ENCODE data around the gene PPP3R1.

Gene PPP3R1

DNA sequence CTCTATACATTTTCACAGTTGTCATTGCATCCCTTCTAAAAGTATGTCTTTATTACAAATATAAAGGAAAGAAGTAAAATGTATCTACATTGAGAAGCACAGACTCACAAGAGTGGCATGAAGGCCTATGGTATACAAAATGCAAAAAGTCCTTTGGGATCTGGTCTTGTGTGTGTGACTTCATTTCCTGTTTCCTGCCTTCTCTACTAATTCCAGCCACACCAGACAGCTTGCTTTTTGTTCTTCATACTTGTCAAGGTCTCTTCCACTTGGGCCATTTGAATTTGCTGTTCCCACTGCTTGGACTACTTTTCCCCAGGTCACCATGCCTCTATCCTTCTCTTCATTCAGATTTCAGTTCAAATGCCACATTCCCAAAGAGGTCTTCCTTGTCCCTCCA is 101.3 kb downstream of the PPP3R1 start:
- DNase-seq (ENCODE audit: low spot score): no peak

DNA sequence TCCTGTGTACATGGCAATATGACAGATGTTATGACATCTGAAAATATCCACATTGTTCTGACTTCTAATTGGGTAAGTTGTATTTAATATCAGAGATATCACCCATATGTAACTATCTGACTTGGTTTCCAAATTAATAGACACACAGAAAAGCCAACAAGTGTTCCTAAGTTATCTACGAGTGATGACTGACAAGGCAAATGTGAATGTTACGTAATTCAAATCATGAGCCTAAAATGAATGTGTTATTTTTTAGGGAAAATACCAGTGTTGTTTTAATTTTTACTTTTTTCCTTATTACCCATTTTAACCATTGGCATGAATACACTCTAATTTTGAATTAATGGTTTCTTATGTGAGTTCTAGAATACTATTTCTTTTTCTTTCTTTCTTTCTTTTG is 110.5 kb downstream of the PPP3R1 start:
- no peak for DNase-seq (ENCODE audit: low spot score)

DNA sequence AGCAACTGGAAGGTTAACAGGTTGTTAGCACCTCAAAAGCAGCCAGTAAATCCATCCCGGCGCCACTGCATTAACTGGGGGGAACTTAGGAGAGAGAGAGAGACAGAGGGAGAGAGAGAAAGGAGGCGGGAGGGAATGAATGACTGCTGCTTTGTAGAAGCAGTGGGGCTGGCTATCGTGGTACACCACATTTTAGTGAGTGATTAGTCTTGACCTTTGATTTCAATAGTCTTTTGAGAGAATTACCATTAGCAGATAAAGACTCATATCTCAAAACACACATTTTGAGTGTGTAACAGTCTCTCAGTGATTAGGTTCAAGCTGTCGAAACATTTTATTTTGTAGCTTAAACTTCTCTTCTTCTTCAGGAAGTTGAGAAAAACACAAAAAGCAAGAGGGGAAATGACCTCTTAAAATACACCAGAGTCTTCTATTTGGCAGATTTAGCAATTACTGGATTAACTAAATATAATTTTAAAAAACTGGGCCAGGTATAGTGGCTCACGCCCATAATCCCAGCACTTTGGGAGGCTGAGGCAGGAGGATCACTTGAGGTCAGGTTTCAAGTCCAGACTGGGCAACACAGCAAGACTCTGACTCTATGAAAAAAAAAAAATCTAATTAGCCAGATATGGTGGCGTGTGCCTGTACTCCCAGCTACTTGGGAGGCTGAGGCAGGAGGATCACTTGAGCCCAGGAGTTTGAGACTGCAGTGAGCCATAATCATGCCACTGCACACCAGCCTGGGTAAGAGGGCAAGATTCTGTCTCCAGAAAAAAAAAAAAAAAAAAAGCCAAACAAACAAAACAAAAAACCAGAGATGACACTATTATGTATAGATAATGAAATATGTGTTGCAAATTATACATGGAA is 116.6 kb downstream of the PPP3R1 start:
- DNase-seq (ENCODE audit: low spot score): no peak

DNA sequence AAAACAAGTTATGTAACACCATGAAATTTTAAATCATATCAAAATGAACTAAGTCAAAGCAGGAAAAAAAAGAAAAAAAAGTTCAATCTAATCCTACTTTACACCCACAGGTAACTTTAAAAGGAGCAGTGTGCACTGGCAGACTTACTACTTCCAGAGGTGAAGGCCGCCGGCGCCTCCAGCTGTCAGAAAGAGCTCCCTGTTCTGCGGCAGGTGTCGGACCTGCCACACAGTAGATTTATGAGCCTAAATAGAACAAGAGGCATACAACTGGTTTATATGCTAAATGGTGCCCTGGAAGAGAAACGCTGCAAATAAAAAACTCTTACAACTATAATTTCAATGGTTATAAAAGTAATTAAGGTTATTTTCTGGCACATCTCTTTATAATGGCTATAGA is 117.8 kb downstream of the PPP3R1 start:
- no peak for DNase-seq (ENCODE audit: low spot score)

DNA sequence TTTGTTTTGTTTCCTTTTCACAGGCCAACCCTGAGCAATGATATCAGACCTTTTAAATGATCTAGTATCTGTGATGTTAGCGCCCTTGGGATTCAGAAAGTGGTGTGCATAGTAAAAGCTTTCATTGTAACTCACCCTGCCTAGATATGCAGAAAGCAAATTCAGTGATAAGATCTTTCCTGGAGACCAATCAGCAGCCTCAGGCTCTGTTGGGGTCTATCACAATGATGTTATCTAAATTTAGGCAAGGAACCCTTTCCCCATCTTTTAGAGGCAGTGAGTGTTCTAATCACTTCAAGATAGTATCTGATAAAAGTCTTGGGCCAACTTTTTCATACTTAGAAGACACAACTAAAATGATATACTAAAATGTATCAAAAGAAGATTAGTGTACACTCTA is 118.2 kb downstream of the PPP3R1 start:
- no peak for DNase-seq (ENCODE audit: low spot score)
